GM12801 (cell line): ENCODE data around the gene PRPF40B.

Source experiments
- CTCF ChIP-seq: IDR thresholded peaks from one replicate; pipeline ENCODE4 v1.5.1; 2011; ENCODE audit warnings: control low read depth; ENCODE audit not compliant: insufficient read length; ENCODE audit errors: extremely low read depth

PRPF40B gene

GRCh38 chr12:49626169-49626835 is 2.9 kb downstream of the PRPF40B start:
- no peak for TF ChIP-seq CTCF

GRCh38 chr12:49626836-49627235 is 3.5 kb downstream of the PRPF40B start:
- no peak for TF ChIP-seq CTCF

- no peak for TF ChIP-seq CTCF
These were observed 4.5 kb downstream of the PRPF40B start for GRCh38 chr12:49627752-49628360.

- TF ChIP-seq CTCF = no peak
These were observed 8.1 kb downstream of the PRPF40B start for GRCh38 chr12:49631336-49631907.

GRCh38 chr12:49632401-49632800 is 9.0 kb downstream of the PRPF40B start:
- no peak for TF ChIP-seq CTCF

- no peak for TF ChIP-seq CTCF
These were observed 9.8 kb downstream of the PRPF40B start for GRCh38 chr12:49632986-49633702.

GRCh38 chr12:49633703-49634345 is 10.5 kb downstream of the PRPF40B start:
- TF ChIP-seq CTCF = no peak
